HepG2 (cell line): ENCODE measurements around the gene RSRC2. TPM values are rescaled to one million over a fixed set of nuclear protein-coding genes. Genes with fewer than 3 reads are reported as not detected.
"Not testable (repeated sequence)": the region's sequence is repeated elsewhere in the genome, so short reads cannot be mapped to it uniquely, and the experiment has no call there.

Experiments
- ATAC-seq: fragments of 200-7000 bp; cut with Tn5 transposase; 3 replicates; pipeline ENCODE4 v1.9.1; 2020; ENCODE audit warnings: mild to moderate bottlenecking, moderate library complexity
- BruUV-seq: library from RNA; stranded (reverse); fragments of 400-500 nt; replicated peaks from 2 replicates; lab custom pipeline; 2021; lab: Mats Ljungman, UMichigan
- CTCF ChIA-PET: fragments of 300-600 bp; formaldehyde crosslinking; extraction: SDS; loops from one replicate; lab custom pipeline; 2021; ENCODE audit warnings: low total read pairs, inconsistent platforms, low intra/inter-chr PET ratio; lab: Yijun Ruan, JAX
- POLR2A ChIA-PET: fragments of 350-600 bp; sonication (Branson Sonifier 250); formaldehyde crosslinking; loops from one replicate; lab custom pipeline; 2020; ENCODE audit warnings: antibody characterized with exemption, inconsistent platforms; lab: Yijun Ruan, JAX
- DNase-seq: peaks from one replicate; pipeline ENCODE4 v3.0.0-alpha.2; 2015; ENCODE audit warnings: low spot score
- FAIRE-seq: peaks from 3 replicates; lab custom pipeline; 2011; peaks lifted over from hg19 to GRCh38; lab: Jason Lieb, UNC
- H2AFZ ChIP-seq: one replicate; pipeline ENCODE4 v1.6.1; 2011; ENCODE audit warnings: low read length, inconsistent platforms
- H3K27ac ChIP-seq: fragments of 300-600 bp; 3 replicates; pipeline ENCODE4 v1.8.0; 2011; ENCODE audit warnings: mixed run types, mild to moderate bottlenecking, mixed read lengths, low read length, inconsistent platforms; ENCODE audit not compliant: insufficient read depth; ENCODE audit errors: extremely low read length
- H3K27me3 ChIP-seq, 2 experiments: fragments of 200-600 bp in 1 of 2; 2 replicates in 1 of 2; 3 replicates in 1 of 2; pipeline versions ENCODE4 v1.6.0 to v1.8.0; 2011; ENCODE audit warnings: low read length in 2 of 2, mild to moderate bottlenecking in 2 of 2, moderate library complexity in 2 of 2, inconsistent platforms in 1 of 2; ENCODE audit not compliant: insufficient read depth in 2 of 2, control insufficient read depth in 1 of 2
- H3K36me3 ChIP-seq, 2 experiments: fragments of 200-600 bp in 1 of 2; replicated peaks in 1 of 2; 2 replicates in 1 of 2; 3 replicates in 1 of 2; pipeline versions ENCODE4 v1.5.1 to v1.8.0; 2011; ENCODE audit warnings: low read length in 2 of 2, inconsistent platforms in 1 of 2; ENCODE audit not compliant: insufficient read depth in 2 of 2, control insufficient read depth in 1 of 2
- H3K4me1 ChIP-seq: 2 replicates; pipeline ENCODE4 v1.5.1; 2012; ENCODE audit warnings: low read length, inconsistent platforms; ENCODE audit not compliant: insufficient read depth
- H3K4me2 ChIP-seq: 2 replicates; pipeline ENCODE4 v1.6.0; 2011; ENCODE audit warnings: low read depth, low read length, inconsistent platforms
- H3K4me3 ChIP-seq, 3 experiments: fragments of 200-600 bp in 1 of 3; sonication (generic), shearing (Covaris generic) in 1 of 3; replicated peaks in 1 of 3; 2 replicates each; pipeline ENCODE4 v1.5.1; 2011 to 2016; ENCODE audit warnings: low read length in 3 of 3, inconsistent platforms in 2 of 3, low read depth in 2 of 3, mild to moderate bottlenecking in 2 of 3, control low read depth in 1 of 3, mixed read lengths in 1 of 3; ENCODE audit not compliant: insufficient read depth in 1 of 3
- H3K79me2 ChIP-seq: one replicate; pipeline ENCODE4 v1.6.1; 2011; ENCODE audit warnings: low read length, inconsistent platforms; ENCODE audit not compliant: insufficient read depth
- H3K9ac ChIP-seq: 2 replicates; pipeline ENCODE4 v1.6.0; 2011; ENCODE audit warnings: mild to moderate bottlenecking, low read depth, low read length, inconsistent platforms; ENCODE audit not compliant: insufficient read depth
- H3K9me3 ChIP-seq: 2 replicates; pipeline ENCODE4 v1.5.1; 2012; ENCODE audit warnings: mild to moderate bottlenecking, low read length
- H4K20me1 ChIP-seq: 2 replicates; pipeline ENCODE4 v1.6.0; 2011; ENCODE audit warnings: inconsistent platforms, mild to moderate bottlenecking, low read length, moderate library complexity; ENCODE audit not compliant: insufficient read depth
- ARID3A ChIP-seq: IDR thresholded peaks from 2 replicates; pipeline ENCODE4 v1.6.1; 2012; ENCODE audit warnings: low read depth, low read length, improper control_type of control experiment
- ARID4A ChIP-seq: sonication (generic); formaldehyde crosslinking; IDR thresholded peaks from 2 replicates; pipeline ENCODE4 v1.5.0; 2020; ENCODE audit warnings: mild to moderate bottlenecking, missing genetic modification reagents, borderline replicate concordance
- CEBPB ChIP-seq: IDR thresholded peaks from 2 replicates; pipeline ENCODE4 v1.6.1; 2011; ENCODE audit warnings: low read depth, low read length, improper control_type of control experiment, borderline replicate concordance
- CEBPG ChIP-seq: IDR thresholded peaks from 2 replicates; pipeline ENCODE4 v1.6.1; 2016
- CREB1 ChIP-seq, 2 experiments: fragments of 450-650 bp in 1 of 2; IDR thresholded peaks; 2 replicates each; pipeline ENCODE4 v1.6.1; 2016 to 2017; ENCODE audit warnings: control low read depth in 1 of 2, mild to moderate bottlenecking in 1 of 2, missing compliant biosample characterization in 1 of 2, missing genetic modification characterization in 1 of 2
- GATAD2A ChIP-seq: IDR thresholded peaks from 2 replicates; pipeline ENCODE4 v1.6.1; 2016
- HDAC1 ChIP-seq: sonication (generic); formaldehyde crosslinking; IDR thresholded peaks from 2 replicates; pipeline ENCODE4 v1.5.1; 2020; ENCODE audit warnings: mild to moderate bottlenecking, missing genetic modification reagents
- MATR3 ChIP-seq: sonication (generic); formaldehyde crosslinking; IDR thresholded peaks from 2 replicates; pipeline ENCODE4 v1.4.0; 2020; ENCODE audit warnings: missing genetic modification reagents
- PRDM15 ChIP-seq: sonication (generic); formaldehyde crosslinking; IDR thresholded peaks from 2 replicates; pipeline ENCODE4 v1.4.0; 2020; ENCODE audit warnings: missing genetic modification reagents
- ZNF121 ChIP-seq: sonication (generic); formaldehyde crosslinking; IDR thresholded peaks from 2 replicates; pipeline ENCODE4 v1.5.0; 2020; ENCODE audit warnings: mild to moderate bottlenecking, missing genetic modification reagents
- WGBS: methylation state at CpG from one replicate; pipeline ENCODE4 v1.1.6; 2017; ENCODE audit warnings: low lambda C conversion rate; 5-methylcytosine and 5-hydroxymethylcytosine counted together
- in situ Hi-C: cut with HindIII; loops from 2 replicates; pipeline ENCODE4 v1.10.0; 2017; ENCODE audit warnings: low pct_unique_long_range_greater_than_20kb; ENCODE audit not compliant: extremely low pct_ligation_motif_present
- intact Hi-C: fragments of 100-400 bp; cut with micrococcal nuclease; formaldehyde crosslinking; loops from one replicate; pipeline ENCODE4 v1.10.0; 2022; ENCODE audit not compliant: unreplicated experiment
- polyA plus RNA-seq, 8 experiments: library from polyadenylated mRNA; depleted of rRNA in 3 of 8; stranded (reverse) in 7 of 8; unstranded in 1 of 8; fragments of >200 nt; fragmentation: Illumina TruSeq in 4 of 8; extraction: Trizol in 4 of 8; gene quantifications; 2 replicates each; pipeline versions ENCODE4 v1.2.1 to v1.2.3, GENCODE V29; 2011 to 2016; ENCODE audit warnings: low read depth in 4 of 8, missing spikeins in 1 of 8, mixed read lengths in 1 of 8; ENCODE audit not compliant: insufficient read depth in 1 of 8
- total RNA-seq, 5 experiments: library from RNA; depleted of rRNA; stranded (reverse); fragments of >200 nt; fragmentation: Illumina TruSeq; extraction: Trizol; gene quantifications; 2 replicates each; pipeline ENCODE4 v1.2.3, GENCODE V29; 2016; ENCODE audit warnings: low read depth in 1 of 5

The RSRC2 gene
- total and polyA plus RNA-seq, 2 of the 13 experiments (the other 11 are each of a cell fraction or from before 2014, with no cell fraction given), result 31.4 to 77.8 TPM

GRCh38 chr12:122486805-122487426 is 39.8 kb downstream of the RSRC2 start (continued):
- TF ChIP-seq MATR3 (CRISPR knock-in tag), result no peak
- no peak for TF ChIP-seq PRDM15 (CRISPR knock-in tag)
- no peak for TF ChIP-seq CREB1 (IDR thresholded peaks at IDR 0.05)
- TF ChIP-seq CREB1 (CRISPR knock-in tag; IDR thresholded peaks at IDR 0.05), result no peak

GRCh38 chr12:122486360-122486759 is 40.4 kb downstream of the RSRC2 start:
- H2AFZ ChIP-seq, H4K20me1 ChIP-seq, FAIRE-seq, H3K9ac ChIP-seq, in situ Hi-C loops, intact Hi-C loops, H3K79me2 ChIP-seq, H3K9me3 ChIP-seq, H3K4me3 ChIP-seq, CTCF ChIA-PET, H3K27me3 ChIP-seq, H3K4me2 ChIP-seq, BruUV-seq: not testable (repeated sequence)
- WGBS, result 72% methylated on average over 6 of the region's 6 CpGs
- H3K4me1 ChIP-seq, result peaks cover 70% of the 10 kb centered on the region
- POLR2A ChIA-PET, result interaction anchor here (1.1 to 7.0 kb wide), 3 partner anchors 14 to 86 kb away, joined by 4 to 122 read pairs (median 5); partner anchors contain the start of gene ZCCHC8
- DNase-seq, result peak; percentile 67
- H3K27ac ChIP-seq, result peak overlapping the region; percentile 77
- ATAC-seq, result peak; percentile 60
- peaks cover 7 to 53% of the 10 kb centered on the region in 2 experiments for H3K36me3 ChIP-seq
- TF ChIP-seq ZNF121 (CRISPR knock-in tag), result peak; percentile 96
- peak; percentile 20; the same call in 1 of the 2 replicates for TF ChIP-seq ARID3A
- 0 out of 2 replicates have a peak, but pooled peaks have one; percentile 29 for TF ChIP-seq HDAC1 (CRISPR knock-in tag)
- TF ChIP-seq CEBPG (CRISPR knock-in tag), result peak; percentile 76
- peak; percentile 21; the same call in 1 of the 2 replicates for TF ChIP-seq ARID4A (CRISPR knock-in tag)
- TF ChIP-seq GATAD2A (CRISPR knock-in tag), result peak; percentile 55
- TF ChIP-seq CEBPB, result peak; percentile 89
